SJSA1 (cell line): Measurements from ENCODE around the gene CCDC24. TPM values are rescaled to one million over a fixed set of nuclear protein-coding genes. Genes with fewer than 3 reads are reported as not detected.

Source experiments
- total RNA-seq: library from RNA; depleted of rRNA; stranded (reverse); fragments of >200 nt; shearing (Covaris generic); gene quantifications from 2 replicates; pipeline ENCODE4 v1.2.3, GENCODE V29; 2014; rRNA removed

Gene CCDC24
- total RNA-seq, 1 experiment from 2014 or later: 4.1 TPM

Other genes starting within 250 kb of the CCDC24 start
- not detected in 2 replicates for gene ARTN, start 57.8 kb upstream of the CCDC24 start, total RNA-seq
- 14.3 and 25.8 TPM in 2 replicates for gene IPO13, start 44.6 kb upstream of the CCDC24 start, total RNA-seq
- gene DPH2, start 21.6 kb upstream of the CCDC24 start, total RNA-seq: 20.3 and 50.3 TPM in 2 replicates
- 154 and 235 TPM in 2 replicates for gene ATP6V0B, start 16.6 kb upstream of the CCDC24 start, total RNA-seq
- gene B4GALT2, start 12.4 kb upstream of the CCDC24 start, total RNA-seq: 70.2 and 81.8 TPM in 2 replicates
- 0.66 and 1.4 TPM in 2 replicates for gene SLC6A9, start 39.9 kb downstream of the CCDC24 start, total RNA-seq
- not detected in 2 replicates for gene KLF17, start 127.2 kb downstream of the CCDC24 start, total RNA-seq
- gene KLF18, start 150.0 kb downstream of the CCDC24 start, total RNA-seq: not detected in 2 replicates
- 9.9 and 10.8 TPM in 2 replicates for gene DMAP1, start 221.9 kb downstream of the CCDC24 start, total RNA-seq